Trophoblast cell (in vitro differentiated cells and primary cell): Measurements from ENCODE around the gene TGFBRAP1.
A peak's percentile ranks its signal among the peaks of the same experiment; 100 is the strongest.

Experiments
- DNase-seq, 2 donors: peaks; one replicate each; pipeline ENCODE4 v3.0.0-alpha.2; 2016
- H2AFZ ChIP-seq: 2 replicates; pipeline ENCODE4 v1.6.1; 2013; ENCODE audit warnings: low read length, moderate library complexity, mild to moderate bottlenecking; ENCODE audit not compliant: insufficient read depth, poor library complexity
- H2AK5ac ChIP-seq: 2 replicates; pipeline ENCODE4 v1.6.1; 2013; ENCODE audit warnings: mild to moderate bottlenecking, low read length
- H2BK120ac ChIP-seq: 2 replicates; pipeline ENCODE4 v1.6.1; 2013; ENCODE audit warnings: low read length, mild to moderate bottlenecking, moderate library complexity; ENCODE audit not compliant: insufficient read depth, poor library complexity
- H2BK12ac ChIP-seq: 2 replicates; pipeline ENCODE4 v1.6.1; 2013; ENCODE audit warnings: mild to moderate bottlenecking, low read length, moderate library complexity
- H2BK5ac ChIP-seq: 2 replicates; pipeline ENCODE4 v1.6.1; 2013; ENCODE audit warnings: low read length, low read depth, moderate library complexity, mild to moderate bottlenecking; ENCODE audit not compliant: poor library complexity
- H3K14ac ChIP-seq: 2 replicates; pipeline ENCODE4 v1.6.1; 2013; ENCODE audit warnings: mild to moderate bottlenecking, low read length
- H3K18ac ChIP-seq: 2 replicates; pipeline ENCODE4 v1.6.1; 2013; ENCODE audit warnings: mild to moderate bottlenecking, low read length
- H3K23ac ChIP-seq: 2 replicates; pipeline ENCODE4 v1.6.1; 2013; ENCODE audit warnings: low read length
- H3K27ac ChIP-seq: 2 replicates; pipeline ENCODE4 v1.5.1; 2013; ENCODE audit warnings: low read depth, mild to moderate bottlenecking, inconsistent platforms, low read length, moderate library complexity
- H3K27me3 ChIP-seq: 2 replicates; pipeline ENCODE4 v1.6.1; 2013; ENCODE audit warnings: inconsistent platforms, mild to moderate bottlenecking, low read length, moderate library complexity; ENCODE audit not compliant: insufficient read depth
- H3K36me3 ChIP-seq, 2 experiments: 1 replicate in 1 of 2; 2 replicates in 1 of 2; pipeline ENCODE4 v1.6.1; 2013; ENCODE audit warnings: low read length in 2 of 2, mild to moderate bottlenecking in 2 of 2, moderate library complexity in 1 of 2; ENCODE audit not compliant: insufficient read depth in 2 of 2, control insufficient read depth in 1 of 2
- H3K4ac ChIP-seq: 2 replicates; pipeline ENCODE4 v1.6.1; 2013; ENCODE audit warnings: low read depth, mild to moderate bottlenecking, low read length, moderate library complexity
- H3K4me1 ChIP-seq, 2 experiments: 1 replicate in 1 of 2; 2 replicates in 1 of 2; pipeline ENCODE4 v1.6.1; 2013; ENCODE audit warnings: low read length in 2 of 2, mild to moderate bottlenecking in 2 of 2, moderate library complexity in 1 of 2; ENCODE audit not compliant: insufficient read depth in 2 of 2, control insufficient read depth in 1 of 2
- H3K4me2 ChIP-seq: 2 replicates; pipeline ENCODE4 v1.6.1; 2013; ENCODE audit warnings: inconsistent platforms, mild to moderate bottlenecking, low read length, moderate library complexity
- H3K4me3 ChIP-seq: 2 replicates; pipeline ENCODE4 v1.5.1; 2013; ENCODE audit warnings: mild to moderate bottlenecking, low read depth, low read length, inconsistent platforms
- H3K79me1 ChIP-seq: one replicate; pipeline ENCODE4 v1.6.1; 2013; ENCODE audit warnings: low read length
- H3K79me2 ChIP-seq: 2 replicates; pipeline ENCODE4 v1.6.1; 2013; ENCODE audit warnings: low read length, mild to moderate bottlenecking; ENCODE audit not compliant: control insufficient read depth, insufficient read depth, poor library complexity
- H3K9ac ChIP-seq: 2 replicates; pipeline ENCODE4 v1.6.1; 2013; ENCODE audit warnings: mild to moderate bottlenecking, low read length
- H3K9me3 ChIP-seq: 2 replicates; pipeline ENCODE4 v1.6.1; 2013; ENCODE audit warnings: low read depth, mild to moderate bottlenecking, control low read depth, inconsistent platforms, low read length; ENCODE audit not compliant: insufficient read depth
- H4K12ac ChIP-seq: 2 replicates; pipeline ENCODE4 v1.6.1; 2013; ENCODE audit warnings: low read depth, mild to moderate bottlenecking, low read length, moderate library complexity
- H4K8ac ChIP-seq: 2 replicates; pipeline ENCODE4 v1.6.1; 2013; ENCODE audit warnings: low read depth, mild to moderate bottlenecking, low read length, moderate library complexity
- H4K91ac ChIP-seq: one replicate; pipeline ENCODE4 v1.6.1; 2013; ENCODE audit warnings: low read depth, mild to moderate bottlenecking, low read length, moderate library complexity
- WGBS: extraction: QIAGEN DNeasy Blood & Tissue Kit; methylation state at CpG from one replicate; pipeline ENCODE4 v1.1.7; 2013; ENCODE audit warnings: missing lambda C conversion rate; ENCODE audit not compliant: insufficient read length, insufficient coverage; ENCODE audit errors: extremely low coverage; 5-methylcytosine and 5-hydroxymethylcytosine counted together

TGFBRAP1 gene

GRCh38 chr2:105361102-105361889 lies 31.8 kb upstream of the TGFBRAP1 start:
- no peaks in the 10 kb centered on the region for H3K27me3 ChIP-seq
- no peak overlapping the region for H4K91ac ChIP-seq
- no peak overlapping the region for H2AFZ ChIP-seq
- no peak overlapping the region for H3K23ac ChIP-seq
- H2AK5ac ChIP-seq: no peak overlapping the region
- no peak overlapping the region for H2BK12ac ChIP-seq
- H3K36me3 ChIP-seq: peaks cover 34 to 56% of the 10 kb centered on the region in 2 experiments
- H3K18ac ChIP-seq: no peak overlapping the region
- H4K8ac ChIP-seq: no peak overlapping the region
- no CpG with 5 or more reads among the region's 11 CpGs for WGBS
- no peak overlapping the region for H3K4ac ChIP-seq
- no peaks in the 10 kb centered on the region for H3K79me1 ChIP-seq
- no peak overlapping the region for H3K4me3 ChIP-seq
- H2BK120ac ChIP-seq: no peak overlapping the region
- no peak overlapping the region for H3K4me2 ChIP-seq
- H3K79me2 ChIP-seq: no peaks in the 10 kb centered on the region
- H3K14ac ChIP-seq: no peak overlapping the region
- no peak overlapping the region for H4K12ac ChIP-seq
- no peak overlapping the region for H2BK5ac ChIP-seq
- no peak overlapping the region for H3K9ac ChIP-seq
- no peaks in the 10 kb centered on the region for H3K4me1 ChIP-seq
- DNase-seq: no peak
- no peak overlapping the region for H3K27ac ChIP-seq
- H3K9me3 ChIP-seq: no peaks in the 10 kb centered on the region

DNA sequence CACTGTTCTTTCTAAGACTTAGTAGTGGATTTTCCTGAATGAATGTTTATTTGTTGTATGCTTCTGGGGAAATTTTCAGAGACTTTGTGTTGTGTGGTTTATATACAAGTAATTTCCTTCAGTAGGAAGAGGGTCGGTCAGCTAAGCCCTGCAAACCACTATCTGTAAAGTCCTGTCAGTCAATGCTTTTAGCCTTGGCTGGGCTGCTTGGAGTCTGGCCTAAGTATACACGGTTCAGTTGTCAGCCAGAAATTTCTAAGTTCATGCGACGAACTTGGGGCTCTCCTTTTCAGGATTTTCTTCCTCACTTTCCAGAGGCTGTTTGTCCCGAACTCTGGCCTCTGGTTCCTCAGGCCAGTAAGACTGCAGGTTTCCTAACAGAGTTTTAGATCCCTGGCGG lies 29.1 kb upstream of the TGFBRAP1 start:
- Histone ChIP-seq H3K4me1 (no peaks in the 10 kb centered on the region), H2AFZ (no peak overlapping the region), H3K4me2 (no peak overlapping the region), H4K8ac (no peak overlapping the region), H3K79me1 (no peaks in the 10 kb centered on the region), H2BK5ac (no peak overlapping the region), H3K4me3 (no peak overlapping the region), H3K9me3 (no peaks in the 10 kb centered on the region), H3K14ac (no peak overlapping the region), H3K27ac (no peak overlapping the region), H2BK120ac (no peak overlapping the region), H3K4ac (no peak overlapping the region), H4K91ac (no peak overlapping the region), H3K9ac (no peak overlapping the region), H3K36me3 (peaks cover 22 to 43% of the 10 kb centered on the region in 2 experiments), H2AK5ac (no peak overlapping the region), H3K79me2 (no peaks in the 10 kb centered on the region), H4K12ac (no peak overlapping the region), H3K23ac (no peak overlapping the region), H3K18ac (no peak overlapping the region), H2BK12ac (no peak overlapping the region), H3K27me3 (no peaks in the 10 kb centered on the region)
- WGBS: no CpG with 5 or more reads among the region's 6 CpGs
- DNase-seq: no peak

GRCh38 chr2:105357122-105357521 lies 27.6 kb upstream of the TGFBRAP1 start:
- Histone ChIP-seq H2AK5ac (no peak overlapping the region), H3K79me2 (no peaks in the 10 kb centered on the region), H3K4me1 (no peaks in the 10 kb centered on the region), H3K4me3 (no peak overlapping the region), H2BK5ac (no peak overlapping the region), H3K14ac (no peak overlapping the region), H3K4ac (no peak overlapping the region), H3K18ac (no peak overlapping the region), H3K9ac (no peak overlapping the region), H2AFZ (no peak overlapping the region), H2BK120ac (no peak overlapping the region), H3K9me3 (no peaks in the 10 kb centered on the region), H3K36me3 (peaks cover 16 to 30% of the 10 kb centered on the region in 2 experiments), H3K23ac (no peak overlapping the region), H2BK12ac (no peak overlapping the region), H4K12ac (no peak overlapping the region), H3K27me3 (no peaks in the 10 kb centered on the region), H3K4me2 (no peak overlapping the region), H3K27ac (no peak overlapping the region), H4K91ac (no peak overlapping the region), H4K8ac (no peak overlapping the region), H3K79me1 (no peaks in the 10 kb centered on the region)
- peak in 1 of 2 donors; percentile 42 for DNase-seq
- WGBS: no CpG with 5 or more reads among the region's 1 CpG

DNA sequence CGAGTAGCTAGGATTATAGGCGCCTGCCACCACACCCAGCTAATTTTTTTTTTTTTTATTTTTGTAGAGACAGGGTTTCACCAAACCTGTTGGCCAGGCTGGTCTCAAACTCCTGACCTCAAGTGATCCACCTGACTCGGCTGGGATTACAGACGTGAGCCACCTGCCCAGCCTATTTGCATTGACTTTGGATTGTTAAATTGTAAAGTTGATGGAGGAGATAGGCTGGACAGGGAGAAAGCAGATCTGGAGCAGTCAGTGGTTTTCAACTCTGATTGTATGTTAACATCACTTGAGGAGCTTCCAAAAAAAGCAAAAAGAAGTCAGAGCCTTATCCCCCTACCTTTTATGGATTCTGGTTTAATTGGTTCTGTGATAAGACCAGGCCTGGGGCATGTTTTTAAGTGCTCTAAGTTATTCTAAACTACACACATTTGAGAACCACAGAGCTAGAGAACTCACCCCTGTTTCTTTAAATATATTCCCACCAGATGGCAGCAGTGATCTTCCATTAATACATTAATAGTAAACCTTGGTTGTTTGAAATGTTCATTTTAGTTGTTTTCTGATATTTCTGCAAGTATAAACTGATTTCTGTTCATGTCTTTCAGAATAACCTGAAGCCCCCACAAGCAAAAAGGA lies 15.3 kb upstream of the TGFBRAP1 start:
- Histone ChIP-seq H3K36me3 (peaks cover 18 to 38% of the 10 kb centered on the region in 2 experiments), H3K79me1 (no peaks in the 10 kb centered on the region), H2AFZ (no peak overlapping the region), H3K4me2 (no peak overlapping the region), H2BK120ac (no peak overlapping the region), H2AK5ac (no peak overlapping the region), H3K9ac (no peak overlapping the region), H3K27me3 (no peaks in the 10 kb centered on the region), H3K27ac (no peak overlapping the region), H4K12ac (no peak overlapping the region), H3K79me2 (no peaks in the 10 kb centered on the region), H3K18ac (no peak overlapping the region), H2BK5ac (no peak overlapping the region), H3K14ac (no peak overlapping the region), H3K4ac (no peak overlapping the region), H2BK12ac (no peak overlapping the region), H4K8ac (no peak overlapping the region), H3K9me3 (no peaks in the 10 kb centered on the region), H4K91ac (no peak overlapping the region), H3K4me1 (no peaks in the 10 kb centered on the region), H3K23ac (no peak overlapping the region), H3K4me3 (no peak overlapping the region)
- no CpG with 5 or more reads among the region's 4 CpGs for WGBS
- DNase-seq: peak in 1 of 2 donors; percentile 85
